PC-3 (cell line): ENCODE results near the gene FRAT2. TPM values are rescaled to one million over a fixed set of nuclear protein-coding genes. Genes with fewer than 3 reads are reported as not detected.

Experiments
- ATAC-seq: fragments of 200-7000 bp; cut with Tn5 transposase; 2 replicates; pipeline ENCODE4 v1.9.1; 2020; ENCODE audit warnings: mild to moderate bottlenecking, moderate library complexity
- BruUV-seq: library from RNA; stranded (reverse); fragments of 400-500 nt; replicated peaks from 2 replicates; lab custom pipeline; 2021; lab: Mats Ljungman, UMichigan
- CTCF ChIA-PET: fragments of 300-600 bp; sonication (Branson Sonifier 250); formaldehyde crosslinking; loops from one replicate; lab custom pipeline; 2022; ENCODE audit warnings: antibody characterized with exemption; lab: Charles Lee
- POLR2A ChIA-PET: fragments of 300-600 bp; sonication (Branson Sonifier 250); formaldehyde crosslinking; loops from one replicate; lab custom pipeline; 2022; ENCODE audit warnings: antibody characterized with exemption; ENCODE audit not compliant: unreplicated experiment; lab: Charles Lee
- DNase-seq: peaks from one replicate; pipeline ENCODE4 v3.0.0-alpha.2; 2015
- H2AFZ ChIP-seq: fragments of 300-600 bp; sonication (generic); 2 replicates; pipeline ENCODE4 v1.6.0; 2016; ENCODE audit warnings: antibody characterized with exemption, low read length
- H3F3A ChIP-seq: fragments of 300-600 bp; sonication (generic); one replicate; pipeline ENCODE4 v1.6.0; 2017; ENCODE audit warnings: antibody characterized with exemption, low read length, control low read depth, mild to moderate bottlenecking; ENCODE audit not compliant: unreplicated experiment
- H3K27ac ChIP-seq: fragments of 300-600 bp; sonication (generic); 2 replicates; pipeline ENCODE4 v1.5.1; 2016; ENCODE audit warnings: mild to moderate bottlenecking, low read length
- H3K27me3 ChIP-seq: fragments of 300-600 bp; sonication (generic); 2 replicates; pipeline ENCODE4 v1.6.1; 2016; ENCODE audit warnings: low read length, mixed read lengths
- H3K36me3 ChIP-seq: fragments of 300-600 bp; sonication (generic); 2 replicates; pipeline ENCODE4 v1.6.1; 2016; ENCODE audit warnings: low read depth, mixed run types, low read length, mixed read lengths
- H3K4me1 ChIP-seq: fragments of 300-600 bp; sonication (generic); 2 replicates; pipeline ENCODE4 v1.5.1; 2016; ENCODE audit warnings: low read length; ENCODE audit not compliant: insufficient read depth
- H3K4me2 ChIP-seq: fragments of 300-600 bp; sonication (generic); 2 replicates; pipeline ENCODE4 v1.6.0; 2016; ENCODE audit warnings: low read length
- H3K4me3 ChIP-seq: fragments of 300-600 bp; sonication (generic); 2 replicates; pipeline ENCODE4 v1.5.1; 2016; ENCODE audit warnings: mild to moderate bottlenecking, low read length, mixed read lengths
- H3K79me2 ChIP-seq: fragments of 300-600 bp; sonication (generic); 2 replicates; pipeline ENCODE4 v1.6.1; 2017; ENCODE audit warnings: low read length, mixed read lengths
- H3K9ac ChIP-seq: fragments of 300-600 bp; sonication (generic); 2 replicates; pipeline ENCODE4 v1.6.0; 2016; ENCODE audit warnings: mild to moderate bottlenecking, low read length
- H3K9me2 ChIP-seq: fragments of 300-600 bp; sonication (generic); replicated peaks from 2 replicates; pipeline ENCODE4 v1.6.1; 2016; ENCODE audit warnings: mixed run types, low read length, mixed read lengths
- H3K9me3 ChIP-seq: fragments of 300-600 bp; sonication (generic); 2 replicates; pipeline ENCODE4 v1.6.1; 2016; ENCODE audit warnings: low read length, mixed read lengths
- H4K20me1 ChIP-seq: fragments of 300-600 bp; sonication (generic); 2 replicates; pipeline ENCODE4 v1.6.1; 2016; ENCODE audit warnings: low read length, mixed read lengths
- EZH2 ChIP-seq: fragments of 300-600 bp; sonication (generic); IDR thresholded peaks from one replicate; pipeline ENCODE4 v1.6.1; 2017; ENCODE audit warnings: antibody characterized with exemption, mild to moderate bottlenecking, low read length; ENCODE audit not compliant: unreplicated experiment
- EZH2phosphoT487 ChIP-seq: fragments of 300-600 bp; sonication (generic); IDR thresholded peaks from 2 replicates; pipeline ENCODE4 v1.6.1; 2018; ENCODE audit warnings: mild to moderate bottlenecking, antibody characterized with exemption, low read length, borderline replicate concordance
- intact Hi-C: fragments of 100-400 bp; cut with micrococcal nuclease; formaldehyde crosslinking; loops from 2 replicates; pipeline ENCODE4 v1.9.0; 2023
- total RNA-seq: library from RNA; depleted of rRNA; stranded (reverse); fragments of >200 nt; gene quantifications from 2 replicates; pipeline ENCODE4 v1.2.3, GENCODE V29; 2014
- TF ChIP-seq, protein P1 (sequence below): fragments of 300-600 bp; sonication (generic); conservative IDR thresholded peaks from 2 replicates; pipeline ENCODE4 v1.5.1; 2017; ENCODE audit warnings: antibody characterized with exemption, low read depth, mild to moderate bottlenecking, low read length

FRAT2 gene
- total RNA-seq, 1 experiment from 2014 or later: 19.2 TPM

DNA sequence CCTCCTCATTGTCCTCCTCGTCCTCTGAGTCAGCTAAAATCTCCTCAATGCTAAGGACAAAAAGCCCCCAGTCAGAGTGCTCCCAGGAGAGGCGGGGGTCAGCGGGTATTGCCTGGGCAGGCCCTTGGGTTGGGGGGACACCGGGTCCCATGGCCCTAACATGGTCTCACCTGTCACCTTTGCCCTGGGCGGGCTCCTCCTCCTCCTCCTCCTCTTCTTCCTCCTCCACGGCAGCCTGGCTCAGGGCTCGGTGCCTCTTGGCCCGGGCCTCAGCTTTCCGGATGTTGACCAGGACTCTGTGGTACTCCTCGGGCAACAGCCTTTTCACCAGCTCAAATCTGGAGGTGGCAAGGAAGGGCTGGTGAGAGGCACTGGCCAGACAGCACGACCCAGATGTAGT is 32.0 kb upstream of the FRAT2 start:
- Histone ChIP-seq H3K9me2 (no peaks in the 10 kb centered on the region), H4K20me1 (no peaks in the 10 kb centered on the region), H3K9ac (no peak overlapping the region), H3K4me1 (no peaks in the 10 kb centered on the region), H3F3A (no peaks in the 10 kb centered on the region), H3K27me3 (no peaks in the 10 kb centered on the region), H3K4me2 (no peak overlapping the region), H3K36me3 (no peaks in the 10 kb centered on the region; the same call in 1 of the 2 replicates), H3K4me3 (no peak overlapping the region), H3K79me2 (no peaks in the 10 kb centered on the region), H3K9me3 (no peaks in the 10 kb centered on the region), H2AFZ (no peak overlapping the region), H3K27ac (no peak overlapping the region)
- ChIA-PET CTCF (no interaction called here), POLR2A (no interaction called here)
- ATAC-seq: no peak
- intact Hi-C loops: no loop called here
- no peak for DNase-seq
- TF ChIP-seq EZH2phosphoT487 (no peak), EZH2 (no peak)
- TF ChIP-seq, protein P1, sequence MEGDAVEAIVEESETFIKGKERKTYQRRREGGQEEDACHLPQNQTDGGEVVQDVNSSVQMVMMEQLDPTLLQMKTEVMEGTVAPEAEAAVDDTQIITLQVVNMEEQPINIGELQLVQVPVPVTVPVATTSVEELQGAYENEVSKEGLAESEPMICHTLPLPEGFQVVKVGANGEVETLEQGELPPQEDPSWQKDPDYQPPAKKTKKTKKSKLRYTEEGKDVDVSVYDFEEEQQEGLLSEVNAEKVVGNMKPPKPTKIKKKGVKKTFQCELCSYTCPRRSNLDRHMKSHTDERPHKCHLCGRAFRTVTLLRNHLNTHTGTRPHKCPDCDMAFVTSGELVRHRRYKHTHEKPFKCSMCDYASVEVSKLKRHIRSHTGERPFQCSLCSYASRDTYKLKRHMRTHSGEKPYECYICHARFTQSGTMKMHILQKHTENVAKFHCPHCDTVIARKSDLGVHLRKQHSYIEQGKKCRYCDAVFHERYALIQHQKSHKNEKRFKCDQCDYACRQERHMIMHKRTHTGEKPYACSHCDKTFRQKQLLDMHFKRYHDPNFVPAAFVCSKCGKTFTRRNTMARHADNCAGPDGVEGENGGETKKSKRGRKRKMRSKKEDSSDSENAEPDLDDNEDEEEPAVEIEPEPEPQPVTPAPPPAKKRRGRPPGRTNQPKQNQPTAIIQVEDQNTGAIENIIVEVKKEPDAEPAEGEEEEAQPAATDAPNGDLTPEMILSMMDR: no peak
- BruUV-seq: no TSS peak

DNA sequence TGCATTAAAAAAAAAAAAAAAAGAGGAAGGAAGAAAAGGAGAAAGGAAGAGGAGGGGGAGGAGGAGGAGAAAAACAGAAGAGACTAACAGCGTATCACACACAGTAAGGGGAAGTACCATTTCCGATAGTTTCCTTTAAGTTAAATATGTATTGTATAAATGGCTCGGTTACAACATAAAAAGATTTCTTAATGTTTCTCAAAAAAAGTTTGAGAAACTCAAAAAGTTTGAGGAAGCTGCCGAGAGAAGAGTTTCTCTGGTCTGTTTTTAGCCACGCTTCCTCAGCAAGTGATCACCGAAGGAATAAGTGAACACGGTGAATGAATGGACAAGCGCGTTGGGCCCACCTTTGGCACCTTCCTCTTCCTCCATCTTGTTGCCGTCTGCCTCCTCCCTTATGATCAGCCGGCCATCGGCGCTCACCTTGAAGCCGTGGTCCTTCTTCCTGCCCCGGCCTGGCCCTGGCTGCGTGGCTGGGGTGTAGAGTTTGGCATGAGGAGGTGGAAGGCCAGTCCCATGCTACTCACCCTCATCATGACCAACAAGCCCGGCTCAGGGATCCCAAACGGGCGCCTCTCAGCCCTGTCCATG is 31.3 kb upstream of the FRAT2 start:
- Histone ChIP-seq H3K4me3 (no peak overlapping the region), H3F3A (no peaks in the 10 kb centered on the region), H4K20me1 (no peaks in the 10 kb centered on the region), H3K4me2 (no peak overlapping the region), H2AFZ (no peak overlapping the region), H3K79me2 (no peaks in the 10 kb centered on the region), H3K9me2 (no peaks in the 10 kb centered on the region), H3K27me3 (no peaks in the 10 kb centered on the region), H3K9me3 (no peaks in the 10 kb centered on the region), H3K36me3 (no peaks in the 10 kb centered on the region; the same call in 1 of the 2 replicates), H3K27ac (no peak overlapping the region), H3K4me1 (no peaks in the 10 kb centered on the region), H3K9ac (no peak overlapping the region)
- intact Hi-C loops: no loop called here
- DNase-seq: no peak
- no peak for TF ChIP-seq EZH2phosphoT487
- TF ChIP-seq, protein P1: no peak
- TF ChIP-seq EZH2: no peak
- no peak for ATAC-seq
- no TSS peak for BruUV-seq
- POLR2A ChIA-PET: no interaction called here
- CTCF ChIA-PET: interaction anchor here (0.7 kb wide), 2 partner anchors 38 to 336 kb away, joined by 4 to 8 read pairs; no protein-coding TSS in a partner anchor

DNA sequence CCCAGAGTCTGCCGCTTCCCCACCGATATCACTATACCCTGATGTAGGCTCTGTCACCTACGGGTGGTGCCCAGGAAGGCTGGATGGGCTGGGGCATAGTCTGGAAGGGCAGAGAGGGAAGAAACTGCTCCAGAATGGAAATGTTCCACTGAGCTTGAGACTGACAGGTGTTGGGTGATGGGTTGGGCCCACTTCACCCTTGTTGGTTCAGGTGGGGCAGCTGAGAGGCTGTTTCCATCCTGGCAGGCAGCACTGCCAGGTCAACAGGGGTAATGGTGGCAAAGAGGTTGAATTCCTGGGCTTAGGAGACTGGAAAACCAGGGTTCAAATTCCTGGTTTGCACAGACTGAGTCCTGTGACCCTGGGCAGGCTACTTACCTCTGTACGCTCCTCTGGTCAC is 28.5 kb upstream of the FRAT2 start:
- ChIA-PET CTCF (no interaction called here), POLR2A (no interaction called here)
- Histone ChIP-seq H3K9me3 (no peaks in the 10 kb centered on the region), H3K27ac (no peak overlapping the region), H3K79me2 (no peaks in the 10 kb centered on the region), H3K4me1 (no peaks in the 10 kb centered on the region), H3F3A (no peaks in the 10 kb centered on the region), H3K27me3 (no peaks in the 10 kb centered on the region), H4K20me1 (no peaks in the 10 kb centered on the region), H3K9me2 (no peaks in the 10 kb centered on the region), H3K4me2 (no peak overlapping the region), H3K4me3 (no peak overlapping the region), H3K9ac (no peak overlapping the region), H2AFZ (no peak overlapping the region), H3K36me3 (no peaks in the 10 kb centered on the region; the same call in 1 of the 2 replicates)
- no peak for ATAC-seq
- intact Hi-C loops: no loop called here
- no peak for DNase-seq
- TF ChIP-seq EZH2phosphoT487 (no peak), EZH2 (no peak)
- TF ChIP-seq, protein P1: no peak
- BruUV-seq: no TSS peak
